Uterus (tissue), 4 donors: ENCODE results near the gene NCAM2. TPM values are rescaled to one million over a fixed set of nuclear protein-coding genes. Genes with fewer than 3 reads are reported as not detected.

Experiments used
- DNase-seq, 2 donors: peaks; one replicate each; pipeline ENCODE4 v3.0.0-alpha.2; 2019 to 2020
- H3K27ac ChIP-seq, 2 donors: fragments of 200-600 bp; sonication (generic); 1 replicate in 1 of 2; 2 replicates in 1 of 2; pipeline ENCODE4 v1.5.1; 2016 to 2018
- H3K27me3 ChIP-seq, 2 donors: fragments of 200-600 bp; sonication (generic); one replicate each; pipeline ENCODE4 v1.5.1; 2018 to 2019; ENCODE audit warnings: control low read depth in 1 of 2
- H3K36me3 ChIP-seq, 2 donors: fragments of 200-600 bp; sonication (generic); one replicate each; pipeline ENCODE4 v1.5.1; 2019; ENCODE audit warnings: control low read depth in 1 of 2
- H3K4me1 ChIP-seq, 2 donors: fragments of 200-600 bp; sonication (generic); one replicate each; pipeline ENCODE4 v1.5.1; 2018 to 2019; ENCODE audit warnings: control low read depth in 1 of 2
- H3K4me3 ChIP-seq, 2 donors: fragments of 200-600 bp; sonication (generic); 1 replicate in 1 of 2; 2 replicates in 1 of 2; pipeline ENCODE4 v1.5.1; 2018 to 2019; ENCODE audit warnings: mild to moderate bottlenecking in 1 of 2
- H3K9me3 ChIP-seq, 2 donors: fragments of 200-600 bp; sonication (generic); one replicate each; pipeline ENCODE4 v1.5.1; 2019; ENCODE audit warnings: control low read depth in 1 of 2
- CTCF ChIP-seq, 4 experiments: fragments of 200-600 bp in 2 of 4; fragments of 450-650 bp in 2 of 4; sonication (generic) in 2 of 4; IDR thresholded peaks; one replicate each; pipeline ENCODE4 v1.5.1; 2016 to 2019; ENCODE audit warnings: antibody characterized with exemption in 4 of 4, mild to moderate bottlenecking in 2 of 4, moderate library complexity in 1 of 4
- POLR2A ChIP-seq, 2 donors: fragments of 450-650 bp; IDR thresholded peaks; one replicate each; pipeline ENCODE4 v1.6.1; 2016; ENCODE audit warnings: antibody characterized with exemption in 2 of 2, mild to moderate bottlenecking in 1 of 2, moderate library complexity in 1 of 2
- intact Hi-C: fragments of 100-400 bp; cut with DNase I; formaldehyde crosslinking; loops from one replicate; pipeline ENCODE4 v1.15.1; 2023; ENCODE audit warnings: low total_unique reads
- total RNA-seq, 4 donors: library from RNA; depleted of rRNA in 3 of 4; stranded (reverse); fragments of >200 nt in 3 of 4; gene quantifications; one replicate each; pipeline versions ENCODE4 v1.1.0 to v1.2.4, GENCODE V29; 2014 to 2023
- donor health status: DM: yes; HTN: yes; CAD: no.

Gene NCAM2
- total RNA-seq, 4 donors from 2014 or later, result 1.2 to 214 (median 26.1) TPM

GRCh38 chr21:21074305-21074704, 76.1 kb downstream of the NCAM2 start:
- Histone ChIP-seq H3K4me1 (no peaks in the 10 kb centered on the region), H3K36me3 (no peaks in the 10 kb centered on the region), H3K27ac (no peak overlapping the region), H3K4me3 (no peak overlapping the region), H3K9me3 (peaks cover 0 to 6% of the 10 kb centered on the region in 2 donors), H3K27me3 (no peaks in the 10 kb centered on the region)
- no peak for DNase-seq
- intact Hi-C loops, result no loop called here
- no peak for TF ChIP-seq POLR2A (IDR thresholded peaks at IDR 0.05)
- TF ChIP-seq CTCF (IDR thresholded peaks at IDR 0.05), result no peak

- Histone ChIP-seq H3K27ac (no peak overlapping the region), H3K4me1 (no peaks in the 10 kb centered on the region), H3K4me3 (no peak overlapping the region), H3K36me3 (no peaks in the 10 kb centered on the region), H3K27me3 (no peaks in the 10 kb centered on the region), H3K9me3 (peaks cover 0 to 6% of the 10 kb centered on the region in 2 donors)
- DNase-seq, result no peak
- TF ChIP-seq POLR2A (IDR thresholded peaks at IDR 0.05) (no peak), CTCF (IDR thresholded peaks at IDR 0.05) (no peak)
- intact Hi-C loops, result no loop called here
Measured at GRCh38 chr21:21076051-21076450, 77.8 kb downstream of the NCAM2 start.

GRCh38 chr21:21076491-21076890, 78.3 kb downstream of the NCAM2 start:
- H3K27ac ChIP-seq, result no peak overlapping the region
- peaks cover 0 to 6% of the 10 kb centered on the region in 2 donors for H3K9me3 ChIP-seq
- H3K36me3 ChIP-seq, result no peaks in the 10 kb centered on the region
- DNase-seq, result no peak
- TF ChIP-seq POLR2A (IDR thresholded peaks at IDR 0.05) (no peak), CTCF (IDR thresholded peaks at IDR 0.05) (no peak)
- H3K27me3 ChIP-seq, result no peaks in the 10 kb centered on the region
- H3K4me3 ChIP-seq, result no peak overlapping the region
- intact Hi-C loops, result no loop called here
- H3K4me1 ChIP-seq, result no peaks in the 10 kb centered on the region

GRCh38 chr21:21079646-21080045, 81.4 kb downstream of the NCAM2 start:
- H3K4me3 ChIP-seq, result no peak overlapping the region
- no peaks in the 10 kb centered on the region for H3K27me3 ChIP-seq
- TF ChIP-seq CTCF (IDR thresholded peaks at IDR 0.05) (no peak), POLR2A (IDR thresholded peaks at IDR 0.05) (no peak)
- H3K4me1 ChIP-seq, result no peaks in the 10 kb centered on the region
- H3K27ac ChIP-seq, result no peak overlapping the region
- H3K36me3 ChIP-seq, result no peaks in the 10 kb centered on the region
- no peak for DNase-seq
- intact Hi-C loops, result no loop called here
- H3K9me3 ChIP-seq, result peaks cover 0 to 1% of the 10 kb centered on the region in 2 donors

- no peaks in the 10 kb centered on the region for H3K9me3 ChIP-seq
- no peak for TF ChIP-seq POLR2A (IDR thresholded peaks at IDR 0.05)
- TF ChIP-seq CTCF (IDR thresholded peaks at IDR 0.05), result no peak
- H3K4me1 ChIP-seq, result no peaks in the 10 kb centered on the region
- H3K4me3 ChIP-seq, result no peak overlapping the region
- H3K36me3 ChIP-seq, result no peaks in the 10 kb centered on the region
- H3K27me3 ChIP-seq, result no peaks in the 10 kb centered on the region
- H3K27ac ChIP-seq, result no peak overlapping the region
- DNase-seq, result no peak
- intact Hi-C loops, result no loop called here
Measured at GRCh38 chr21:21084179-21084578, 86.0 kb downstream of the NCAM2 start.
